Upper lobe of left lung (tissue), 4 donors: ENCODE results near the gene CACNG8.

ENCODE experiments used
- CTCF ChIP-seq, 6 experiments: fragments of 450-650 bp in 4 of 6; fragments of 200-600 bp in 2 of 6; sonication (generic) in 2 of 6; IDR thresholded peaks; one replicate each; pipeline ENCODE4 v1.5.1; 2016 to 2019; ENCODE audit warnings: antibody characterized with exemption in 6 of 6
- POLR2AphosphoS5 ChIP-seq, 2 donors: sonication (generic); formaldehyde crosslinking; IDR thresholded peaks; one replicate each; pipeline ENCODE4 v1.5.1; 2017; ENCODE audit warnings: antibody characterized with exemption in 2 of 2

- no peak for TF ChIP-seq POLR2AphosphoS5 (IDR thresholded peaks at IDR 0.05)
- TF ChIP-seq CTCF (IDR thresholded peaks at IDR 0.05): no peak
Measured at GRCh38 chr19:53953383-53953782, 9.4 kb upstream of the CACNG8 start.
